Measurements from ENCODE around the gene IGLL1.

- TF ChIP-seq EZH2 (IDR thresholded peaks at IDR 0.05; ENCODE audit: borderline replicate concordance, low read length) (no peak), CTCF (IDR thresholded peaks at IDR 0.05; ENCODE audit: low read length) (no peak)
Measured at GRCh38 chr22:23549198-23549595, 30.9 kb downstream of the IGLL1 start.

Data from OCI-LY1 (cell line).